GM21390 (cell line): ENCODE measurements around the gene JAKMIP1.

Experiments
- ATAC-seq: cut with Tn5 transposase; IDR thresholded peaks from one replicate; pipeline ENCODE4 v1.9.1; 2021; ENCODE audit not compliant: unreplicated experiment

Gene JAKMIP1

DNA sequence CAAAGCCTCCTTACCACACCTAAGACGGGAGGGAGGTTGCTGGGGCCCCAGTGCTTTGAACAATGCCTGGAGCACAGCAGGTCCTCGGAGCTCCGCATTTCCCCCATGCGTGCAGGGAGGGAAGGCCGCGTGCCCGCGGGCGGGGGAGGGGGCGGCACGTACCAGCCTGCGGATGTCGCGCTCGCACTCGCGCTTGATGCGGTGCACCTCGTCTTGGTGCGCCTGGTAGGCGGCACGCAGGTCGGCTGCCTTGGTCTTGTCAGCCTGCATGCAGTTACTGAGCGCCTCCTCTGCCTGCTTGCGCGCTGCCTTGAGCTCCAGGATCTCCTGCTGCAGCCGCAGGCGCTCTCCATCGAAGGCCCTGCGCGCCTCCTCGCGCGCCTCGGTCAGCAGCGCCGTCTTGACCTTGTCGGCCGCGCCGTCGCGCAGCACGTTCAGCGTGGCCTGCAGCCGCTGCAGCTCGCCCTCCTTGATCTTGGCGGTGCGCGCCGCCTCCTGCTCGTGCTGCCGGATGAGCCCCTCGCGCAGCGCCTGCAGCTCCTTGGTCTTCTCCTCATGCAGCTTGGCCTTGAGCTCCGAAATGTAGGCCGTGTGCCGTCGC, 94.9 kb downstream of the JAKMIP1 start:
- ATAC-seq, result no peak

DNA sequence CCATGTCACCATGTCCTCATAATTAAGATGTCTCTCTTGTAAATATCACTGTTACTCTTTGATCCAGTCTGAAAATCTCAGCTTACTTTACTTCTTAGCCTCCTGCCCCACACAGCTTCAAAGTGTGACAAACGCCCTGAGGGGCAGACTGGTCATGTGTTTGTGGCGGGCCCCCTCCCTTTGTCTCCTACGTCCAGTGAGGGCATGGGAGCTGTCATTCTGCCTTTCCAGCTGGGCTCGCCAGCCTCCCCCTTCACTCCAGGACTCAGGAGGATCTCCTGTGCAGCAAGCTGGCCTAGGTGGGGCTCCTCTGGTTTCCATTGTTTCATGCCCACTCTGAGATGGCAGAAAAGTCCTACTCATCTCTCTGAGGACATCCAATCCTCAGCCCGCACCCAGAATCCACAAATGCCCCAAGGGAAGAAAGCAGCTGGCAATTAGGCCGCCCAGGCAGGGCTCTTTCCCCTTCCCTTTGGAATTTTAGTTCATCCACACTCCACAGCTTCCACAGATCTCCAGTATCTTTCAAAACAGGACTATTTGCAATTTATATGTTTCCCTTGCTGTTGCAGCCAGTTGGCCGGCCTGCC, 95.7 kb downstream of the JAKMIP1 start:
- ATAC-seq, result no peak

DNA sequence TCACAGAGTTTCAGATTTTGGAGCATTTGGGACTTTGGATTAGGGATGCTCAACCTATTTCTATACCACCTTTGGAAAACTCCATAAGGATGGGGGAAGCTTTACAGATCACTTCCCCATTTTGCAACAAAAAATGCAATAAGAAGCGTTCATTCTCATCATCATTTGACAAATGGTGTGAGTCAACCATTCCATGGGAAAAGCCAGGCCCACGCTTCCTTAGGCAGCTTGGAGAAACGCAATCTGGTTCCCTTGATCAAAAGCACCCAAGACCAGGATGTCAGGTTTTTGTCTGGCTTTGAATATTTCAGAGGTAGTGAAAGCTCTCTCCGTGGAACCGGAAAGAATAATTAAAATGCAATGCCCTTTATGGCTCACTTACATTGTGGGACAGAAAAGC, 102.8 kb downstream of the JAKMIP1 start:
- no peak for ATAC-seq

DNA sequence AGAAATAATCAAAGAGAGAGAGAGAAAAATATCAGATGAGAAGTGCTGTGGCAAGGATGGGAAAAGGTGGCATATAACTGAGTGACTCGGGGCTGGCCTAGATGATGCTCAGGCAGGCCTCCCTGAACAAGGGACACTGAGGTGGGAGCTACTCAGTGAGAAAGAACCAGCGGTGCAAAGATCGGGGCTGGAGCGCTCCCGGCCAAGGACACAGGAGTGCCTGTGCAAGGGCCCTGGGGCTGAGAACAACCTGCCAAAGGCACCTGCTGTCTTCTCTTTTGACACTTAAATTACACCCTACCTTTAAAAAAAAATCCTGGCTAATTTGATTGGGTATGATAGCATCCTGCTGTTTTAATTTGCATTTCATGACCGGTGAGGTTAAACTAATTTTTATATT, 104.5 kb downstream of the JAKMIP1 start:
- ATAC-seq, result no peak

DNA sequence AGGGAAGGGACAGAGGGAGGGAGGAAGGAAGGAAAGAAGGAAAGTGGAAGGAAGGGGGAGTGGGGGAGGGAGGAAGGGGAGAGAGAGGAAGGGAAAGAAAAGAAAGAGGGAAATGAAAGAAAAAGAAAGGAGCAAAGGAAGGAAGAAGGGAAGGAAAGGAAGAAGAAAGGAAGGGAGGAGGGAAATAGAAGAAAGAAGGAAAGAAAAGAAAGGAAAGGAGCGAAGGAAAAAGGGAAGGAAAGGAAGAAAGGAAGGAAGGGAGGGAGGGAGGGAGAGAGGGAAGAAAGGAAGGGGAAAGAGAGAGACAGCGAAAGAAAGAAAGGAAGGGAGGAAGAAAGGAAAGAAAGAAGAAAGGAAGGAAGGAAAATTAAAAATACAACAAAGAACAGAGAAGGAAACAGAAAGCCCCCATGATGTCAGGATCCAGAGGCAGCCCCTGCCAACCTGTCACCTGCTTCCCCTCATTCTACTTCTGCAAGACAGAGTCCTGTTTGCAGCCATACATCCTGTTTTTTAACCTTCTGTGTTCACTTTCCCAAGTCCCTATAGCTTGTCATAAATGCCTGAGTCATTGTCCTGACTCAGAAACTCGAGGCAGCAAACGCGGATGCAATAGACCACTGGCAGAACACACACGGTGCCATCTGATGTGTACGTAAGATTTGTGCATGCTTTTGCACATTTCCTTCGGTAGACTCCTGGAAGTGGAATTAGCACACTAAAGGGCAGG, 105.2 kb downstream of the JAKMIP1 start:
- no peak for ATAC-seq

DNA sequence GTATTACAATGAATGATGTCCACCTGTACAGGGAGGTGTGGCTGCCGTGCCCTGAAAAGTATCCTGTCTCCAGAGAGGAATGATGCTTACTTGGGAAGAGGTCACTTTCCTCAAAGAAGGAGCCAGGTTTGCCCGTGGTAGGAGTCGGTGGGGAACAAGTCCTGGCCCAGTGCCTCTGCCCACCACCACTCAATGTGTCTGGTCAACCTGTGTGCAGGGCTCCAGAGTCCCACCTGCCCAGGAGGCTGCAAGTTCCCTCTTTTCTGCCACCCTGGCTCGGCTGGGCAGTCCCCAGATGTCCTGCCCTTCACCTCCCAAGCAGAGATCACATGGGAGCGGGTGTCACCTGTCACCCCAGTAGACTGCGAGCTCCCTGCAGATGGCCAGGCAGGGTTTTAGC, 106.7 kb downstream of the JAKMIP1 start:
- ATAC-seq, result no peak

DNA sequence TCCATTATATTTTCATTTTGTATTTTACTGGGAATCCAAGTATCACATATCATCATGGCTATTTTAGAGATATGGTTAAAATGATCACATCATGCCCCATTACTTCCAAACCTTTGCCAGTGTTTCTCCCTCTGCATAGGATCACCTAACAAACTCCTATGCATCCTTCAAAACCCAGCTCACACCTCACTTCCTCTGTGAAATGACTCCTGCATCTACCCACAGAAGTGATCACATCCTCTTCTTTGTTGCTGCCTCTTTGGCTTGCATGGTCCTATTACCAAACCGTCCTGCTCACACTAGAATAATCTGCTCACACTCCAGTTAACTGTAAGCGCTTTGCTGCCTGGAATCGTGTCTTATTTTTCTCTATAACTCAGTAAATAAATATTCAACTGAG, 107.4 kb downstream of the JAKMIP1 start:
- no peak for ATAC-seq

DNA sequence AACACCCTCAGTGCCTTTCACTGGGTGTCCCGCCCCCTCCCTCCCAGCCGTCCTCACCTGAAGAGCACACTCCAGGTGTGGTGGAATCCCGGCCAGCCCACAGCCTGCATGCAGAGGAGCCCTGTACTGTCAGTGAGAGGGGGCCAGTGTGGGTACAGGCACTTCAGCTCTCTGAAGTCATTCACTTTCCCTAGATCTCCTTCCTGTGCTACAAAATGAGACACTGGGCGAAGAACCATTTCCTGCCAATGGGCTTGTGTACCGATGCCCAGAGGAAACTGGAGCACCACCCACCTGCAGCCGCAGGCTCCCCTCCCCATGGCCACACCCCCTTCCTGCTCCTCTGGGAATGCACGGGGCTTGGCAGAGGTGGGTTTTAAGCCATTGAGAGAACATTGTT, 108.2 kb downstream of the JAKMIP1 start:
- ATAC-seq, result no peak

DNA sequence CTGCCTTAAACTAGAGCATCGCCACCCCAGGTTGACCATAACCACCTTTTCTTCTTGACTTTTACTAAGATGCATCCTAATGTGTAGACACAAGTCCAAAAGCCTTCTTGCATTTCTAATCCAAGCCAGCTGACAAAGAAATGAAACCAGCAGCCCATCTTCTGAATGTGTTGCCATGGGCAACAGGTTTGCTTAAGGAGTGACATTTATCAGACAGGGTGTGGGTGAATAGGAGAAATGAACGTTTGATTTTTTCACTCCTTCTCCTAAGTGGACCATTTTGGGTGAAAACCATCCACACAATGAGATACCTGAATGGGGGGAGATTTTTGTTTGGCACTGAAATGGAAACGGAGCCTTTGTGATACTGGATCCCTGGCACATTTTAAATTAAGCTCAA, 109.4 kb downstream of the JAKMIP1 start:
- ATAC-seq, result no peak

DNA sequence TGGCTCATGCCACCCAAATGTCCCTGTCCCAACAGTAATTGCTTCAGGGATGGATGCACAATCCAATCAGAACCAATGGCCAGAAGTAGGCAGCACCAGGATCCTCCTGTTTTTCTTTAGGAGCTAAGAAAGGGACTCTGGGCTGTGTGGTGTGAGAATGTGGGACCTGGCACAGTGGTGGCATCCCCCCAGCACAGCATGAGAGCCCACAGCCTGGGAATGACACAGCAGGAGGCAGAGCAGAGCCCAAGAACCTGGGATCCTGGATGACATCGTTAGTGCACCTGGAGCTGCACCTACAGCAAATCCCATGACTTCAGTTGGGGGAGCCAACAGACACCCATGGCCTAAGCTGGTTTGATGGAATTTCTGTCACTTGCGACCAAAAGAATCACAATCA, 111.4 kb downstream of the JAKMIP1 start:
- no peak for ATAC-seq

DNA sequence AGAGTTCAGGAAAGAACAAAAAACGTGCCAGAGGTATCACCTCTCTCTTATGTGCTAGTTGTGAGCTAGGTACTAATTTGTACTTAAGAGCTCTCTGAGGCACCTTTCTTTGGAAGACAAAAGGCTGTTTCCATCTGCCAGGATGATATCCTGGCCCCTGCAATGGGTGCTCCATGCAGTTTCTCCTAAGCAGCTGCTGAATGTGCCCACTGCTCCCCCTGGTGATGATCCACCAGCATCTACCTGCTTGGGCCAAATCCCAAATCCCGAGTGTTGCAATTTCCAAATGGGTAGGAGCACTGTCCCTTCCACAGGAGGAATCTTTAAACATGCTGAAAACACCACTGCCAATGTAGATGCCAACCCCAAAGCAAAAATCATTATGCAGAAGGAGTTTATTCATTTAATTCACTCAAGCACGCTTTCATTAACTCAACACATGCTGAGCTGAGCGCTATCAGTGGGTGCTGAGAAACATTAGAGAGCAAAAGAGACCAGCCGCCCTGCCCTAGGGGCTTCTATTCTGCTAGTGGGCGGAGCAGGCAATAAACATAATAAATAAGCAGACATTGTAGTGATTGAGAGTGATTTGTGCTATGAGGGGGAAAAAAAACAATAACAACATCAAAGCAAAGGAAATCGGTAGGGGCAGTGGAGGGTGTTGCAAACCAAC, 112.5 kb downstream of the JAKMIP1 start:
- no peak for ATAC-seq

DNA sequence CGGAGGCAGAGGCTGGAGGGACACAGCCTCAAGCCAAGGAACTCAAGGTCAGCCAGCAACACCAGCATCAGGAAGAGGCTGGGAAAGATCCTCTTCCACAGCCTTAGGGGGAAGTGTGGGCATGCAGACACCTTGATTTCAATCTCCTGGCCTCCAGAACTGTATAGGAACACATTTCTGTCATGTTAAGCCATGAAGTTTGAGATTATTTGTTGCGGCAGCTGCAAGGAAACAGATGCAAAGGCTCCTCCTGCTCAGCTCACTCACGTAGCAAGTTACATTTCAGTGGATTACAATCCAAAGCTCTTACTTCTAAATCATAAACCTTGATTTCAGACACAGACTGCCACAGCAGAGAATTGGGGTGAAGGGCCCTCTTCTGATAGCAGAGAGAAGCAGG, 113.5 kb downstream of the JAKMIP1 start:
- no peak for ATAC-seq

DNA sequence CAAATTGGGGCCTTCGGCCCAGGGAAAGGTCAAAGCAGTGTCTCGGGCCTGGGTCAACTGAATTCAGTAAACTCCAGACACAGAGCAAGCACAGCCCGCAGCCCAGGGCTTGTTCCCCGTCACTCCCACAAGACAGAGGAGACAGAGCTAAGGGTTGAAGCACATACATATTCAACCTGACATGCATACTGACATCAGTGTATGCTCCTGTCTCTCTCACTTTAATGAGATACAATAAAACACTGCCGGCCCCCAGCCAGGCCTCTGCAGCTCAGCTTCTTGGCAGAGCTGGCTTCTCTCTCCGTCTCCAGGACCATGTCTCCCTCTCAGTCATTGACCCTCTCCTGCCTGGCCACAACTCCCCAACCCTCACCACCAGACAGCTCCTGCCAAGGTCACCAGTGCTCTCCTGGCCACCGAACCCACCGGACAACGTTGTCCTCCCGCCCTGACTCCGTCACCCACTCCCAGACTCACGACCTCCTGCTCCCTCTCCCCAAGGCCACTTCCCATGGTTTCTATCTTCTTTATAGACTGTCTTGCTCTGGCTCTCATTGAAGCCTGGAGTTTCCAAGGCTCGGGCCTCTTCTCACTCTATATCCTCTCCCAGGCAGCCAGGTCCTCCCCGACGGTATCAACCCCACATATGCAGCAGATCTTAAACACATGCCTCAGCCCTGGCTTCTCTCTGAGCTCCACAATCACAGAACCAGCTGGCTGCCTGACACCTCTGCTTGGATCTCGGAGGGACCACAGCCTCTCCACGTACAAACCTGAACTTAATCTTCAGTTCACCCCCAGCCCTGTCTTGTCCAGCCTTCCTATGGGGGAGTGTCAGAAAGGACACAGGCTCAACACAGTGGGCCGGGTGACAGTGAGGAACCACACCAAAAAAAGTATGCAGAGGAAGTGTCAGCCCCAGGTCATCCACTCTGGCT, 114.4 kb downstream of the JAKMIP1 start:
- ATAC-seq, result no peak

DNA sequence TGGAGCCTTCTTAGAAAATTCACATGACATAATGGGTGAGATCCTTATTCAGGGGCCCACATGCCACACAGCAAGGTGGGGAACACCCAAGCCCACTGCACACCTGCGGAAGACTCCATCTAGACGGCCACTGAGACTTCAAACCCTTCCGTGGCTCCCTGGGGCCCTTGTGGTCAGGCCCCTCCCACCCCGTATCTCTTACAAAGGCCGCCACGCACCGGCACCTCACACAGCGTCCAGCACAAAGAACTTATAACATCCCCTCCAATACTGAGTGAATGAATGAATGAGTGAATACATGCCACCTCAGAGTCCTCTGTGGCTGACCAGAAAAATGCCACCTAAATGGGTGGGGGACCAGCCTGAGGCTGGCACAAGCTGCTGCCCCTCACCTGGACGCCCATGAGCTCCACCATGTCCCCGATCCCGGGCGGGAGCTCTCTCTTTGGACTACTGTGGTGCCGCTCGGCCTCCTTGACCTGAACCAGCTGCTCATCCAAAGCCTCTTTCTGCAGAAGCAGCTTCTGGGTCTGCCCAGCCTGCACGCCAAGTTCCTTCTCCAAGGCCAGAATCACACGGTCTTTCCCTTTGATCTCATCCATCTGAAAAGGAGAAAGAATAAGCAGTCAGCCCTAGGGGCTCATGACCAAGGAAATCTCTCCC, 115.2 kb downstream of the JAKMIP1 start:
- no peak for ATAC-seq

DNA sequence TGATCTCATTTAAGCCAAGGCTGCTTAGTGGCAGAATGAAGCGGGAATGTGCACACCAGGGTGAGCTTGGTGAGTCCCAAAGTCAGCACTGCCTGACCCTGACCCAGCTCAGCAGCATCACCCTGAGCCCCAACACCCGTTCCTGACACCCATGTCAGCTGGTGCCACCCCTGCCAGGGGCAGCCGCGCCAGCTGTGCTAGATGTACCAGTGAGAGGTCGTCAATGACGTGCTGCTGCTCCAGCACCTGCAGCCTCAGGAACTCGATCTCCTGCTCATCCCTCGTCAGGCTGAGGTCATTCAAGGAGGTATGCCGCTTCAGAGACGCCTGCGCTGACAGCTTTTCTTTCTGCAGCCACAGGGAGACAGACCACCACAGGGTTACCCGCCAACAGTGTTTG, 120.4 kb downstream of the JAKMIP1 start:
- ATAC-seq, result no peak

DNA sequence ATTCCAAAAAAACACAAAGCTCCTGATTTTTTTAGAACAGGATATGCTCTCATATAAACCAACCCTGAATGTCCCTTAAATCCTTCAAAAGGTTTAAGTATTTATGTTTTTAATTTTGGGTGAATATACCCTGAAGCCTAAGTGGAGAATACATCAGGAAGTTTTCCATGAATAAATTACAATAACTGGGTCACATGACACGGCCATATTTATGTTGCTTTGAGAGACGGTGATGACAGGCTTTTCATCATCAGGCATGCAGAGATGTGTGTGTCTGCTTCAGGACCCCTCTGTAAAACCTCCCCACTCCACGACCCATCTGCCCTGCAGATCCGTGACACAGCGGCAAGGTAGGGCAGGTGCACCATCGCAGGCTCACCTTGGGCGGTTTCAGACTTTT, 121.8 kb downstream of the JAKMIP1 start:
- no peak for ATAC-seq

DNA sequence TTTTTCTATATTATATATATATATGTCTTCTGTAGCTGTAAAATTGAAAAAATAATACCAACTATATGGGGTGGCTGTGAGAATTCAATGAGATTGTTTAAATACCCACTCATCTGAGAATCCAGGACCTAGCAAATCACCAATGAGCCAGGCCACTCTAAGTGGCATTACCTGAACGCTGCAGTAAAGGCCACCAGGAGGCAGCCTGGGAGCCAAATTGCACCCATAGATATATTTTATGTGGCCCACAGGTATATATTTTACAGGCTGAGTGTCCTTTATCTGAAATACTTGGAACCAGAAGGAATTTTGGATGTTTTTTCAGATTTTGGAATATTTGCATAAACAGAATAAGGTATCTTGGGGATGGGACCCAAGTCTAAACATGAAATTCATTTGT, 124.0 kb downstream of the JAKMIP1 start:
- ATAC-seq, result no peak

DNA sequence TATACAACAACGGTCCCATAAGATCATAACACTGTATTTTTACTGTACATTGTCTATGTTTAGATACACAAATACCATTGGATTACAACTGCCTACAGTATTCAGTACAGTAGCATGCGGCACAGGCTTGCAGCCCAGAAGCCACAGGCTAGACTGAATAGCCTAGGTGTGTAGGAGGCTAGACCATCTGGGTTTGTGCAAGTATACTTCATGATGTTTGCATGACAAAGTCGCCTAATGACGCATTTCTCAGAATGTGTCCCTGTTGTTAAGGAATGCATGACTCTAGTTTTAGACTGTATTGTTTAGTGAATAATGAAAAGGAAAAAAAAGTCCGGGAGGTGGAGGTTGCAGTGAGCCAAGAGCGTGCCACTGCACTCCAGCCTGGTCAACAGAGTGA, 125.6 kb downstream of the JAKMIP1 start:
- ATAC-seq, result no peak

DNA sequence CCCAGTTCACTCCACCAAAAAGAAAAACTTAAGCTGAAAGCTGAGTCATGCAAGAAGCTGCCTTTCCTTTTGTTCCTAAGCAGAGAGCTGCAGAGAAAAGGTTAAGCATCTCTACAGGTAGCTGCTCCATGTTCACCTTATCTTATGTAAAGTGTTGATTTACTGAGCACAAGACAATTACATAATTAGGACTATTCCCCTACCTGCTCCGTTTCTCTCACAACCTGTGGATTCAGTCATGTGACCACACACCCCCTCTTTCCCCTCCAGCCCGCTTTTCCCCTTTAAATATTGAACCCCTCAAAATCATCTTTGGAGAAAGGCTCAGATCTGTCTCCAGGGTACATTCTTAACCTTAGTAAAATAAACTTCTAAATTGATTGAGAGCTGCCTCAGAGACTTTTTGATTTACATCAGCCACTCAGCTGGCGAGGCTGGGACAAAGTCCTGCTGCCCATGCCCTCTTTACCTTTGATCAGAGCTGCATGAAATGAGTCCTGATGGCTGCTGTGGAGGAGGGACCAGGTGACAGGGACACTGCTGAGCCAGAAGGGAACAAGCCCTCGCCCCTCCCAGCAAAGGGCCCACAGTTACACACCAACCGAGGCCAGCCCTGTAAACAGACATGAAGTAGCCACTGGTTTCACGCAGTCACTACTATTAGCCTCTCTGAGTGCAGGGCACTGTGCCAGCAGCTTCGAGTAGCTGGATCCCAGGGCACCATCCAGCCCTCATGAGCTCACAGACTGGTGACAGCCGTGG, 128.2 kb downstream of the JAKMIP1 start:
- ATAC-seq, result no peak
